Rectal smooth muscle tissue (tissue), 1 donor: ENCODE data around the gene TTC27.
"Not testable (repeated sequence)": the region's sequence is repeated elsewhere in the genome, so short reads cannot be mapped to it uniquely, and the experiment has no call there.

Experiments used
- H3K27ac ChIP-seq: one replicate; pipeline ENCODE4 v1.7.0; 2013; ENCODE audit warnings: low read depth, low read length, inconsistent platforms
- H3K27me3 ChIP-seq: one replicate; pipeline ENCODE4 v1.7.0; 2013; ENCODE audit warnings: low read length; ENCODE audit not compliant: control insufficient read depth, insufficient read depth
- H3K36me3 ChIP-seq: one replicate; pipeline ENCODE4 v1.7.0; 2013; ENCODE audit warnings: low read length; ENCODE audit not compliant: control insufficient read depth, insufficient read depth
- H3K4me1 ChIP-seq: one replicate; pipeline ENCODE4 v1.7.0; 2013; ENCODE audit warnings: low read length; ENCODE audit not compliant: control insufficient read depth, insufficient read depth
- H3K4me3 ChIP-seq: one replicate; pipeline ENCODE4 v1.7.0; 2013; ENCODE audit warnings: low read length
- H3K9ac ChIP-seq: one replicate; pipeline ENCODE4 v1.7.0; 2013; ENCODE audit warnings: low read length

The TTC27 gene

GRCh38 chr2:32838418-32838817 lies 210.6 kb downstream of the TTC27 start:
- H3K27me3 ChIP-seq, result no peaks in the 10 kb centered on the region
- no peaks in the 10 kb centered on the region for H3K4me1 ChIP-seq
- H3K27ac ChIP-seq, result no peak overlapping the region
- no peak overlapping the region for H3K9ac ChIP-seq
- H3K4me3 ChIP-seq, result no peak overlapping the region
- H3K36me3 ChIP-seq, result no peaks in the 10 kb centered on the region

- H3K4me3 ChIP-seq, result no peak overlapping the region
- H3K9ac ChIP-seq, result no peak overlapping the region
- H3K36me3 ChIP-seq, result no peaks in the 10 kb centered on the region
- H3K27me3 ChIP-seq, result no peaks in the 10 kb centered on the region
- H3K27ac ChIP-seq, result no peak overlapping the region
- H3K4me1 ChIP-seq, result no peaks in the 10 kb centered on the region
Measured at GRCh38 chr2:32838949-32839348, 211.1 kb downstream of the TTC27 start.

- Histone ChIP-seq H3K4me1 (no peaks in the 10 kb centered on the region), H3K27me3 (no peaks in the 10 kb centered on the region), H3K9ac (no peak overlapping the region), H3K4me3 (no peak overlapping the region), H3K36me3 (no peaks in the 10 kb centered on the region), H3K27ac (no peak overlapping the region)
Measured at GRCh38 chr2:32841931-32842898, 214.4 kb downstream of the TTC27 start.

DNA sequence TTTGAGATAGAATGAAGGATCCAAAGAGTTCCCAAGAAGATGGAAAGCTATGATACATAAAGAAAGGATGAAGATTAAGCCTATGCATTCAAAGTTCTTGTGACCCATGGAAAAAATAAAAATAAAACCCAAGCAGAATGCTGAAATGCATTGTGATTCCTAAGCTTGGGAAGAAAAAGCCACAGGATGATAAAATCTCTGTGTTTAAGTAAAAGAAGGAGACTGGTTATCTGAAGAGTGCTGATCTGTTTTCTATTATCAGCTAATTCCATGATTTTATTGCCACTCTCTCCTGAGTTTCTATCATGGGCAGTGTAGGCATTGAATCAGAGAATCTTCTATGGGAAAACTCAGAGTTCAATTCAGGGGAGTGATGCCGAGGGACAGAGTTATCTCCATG lies 215.8 kb downstream of the TTC27 start:
- Histone ChIP-seq H3K9ac (no peak overlapping the region), H3K4me3 (no peak overlapping the region), H3K36me3 (no peaks in the 10 kb centered on the region), H3K27ac (no peak overlapping the region), H3K27me3 (no peaks in the 10 kb centered on the region), H3K4me1 (no peaks in the 10 kb centered on the region)

GRCh38 chr2:32844253-32844652 lies 216.4 kb downstream of the TTC27 start:
- no peak overlapping the region for H3K4me3 ChIP-seq
- H3K4me1 ChIP-seq, result no peaks in the 10 kb centered on the region
- H3K9ac ChIP-seq, result no peak overlapping the region

DNA sequence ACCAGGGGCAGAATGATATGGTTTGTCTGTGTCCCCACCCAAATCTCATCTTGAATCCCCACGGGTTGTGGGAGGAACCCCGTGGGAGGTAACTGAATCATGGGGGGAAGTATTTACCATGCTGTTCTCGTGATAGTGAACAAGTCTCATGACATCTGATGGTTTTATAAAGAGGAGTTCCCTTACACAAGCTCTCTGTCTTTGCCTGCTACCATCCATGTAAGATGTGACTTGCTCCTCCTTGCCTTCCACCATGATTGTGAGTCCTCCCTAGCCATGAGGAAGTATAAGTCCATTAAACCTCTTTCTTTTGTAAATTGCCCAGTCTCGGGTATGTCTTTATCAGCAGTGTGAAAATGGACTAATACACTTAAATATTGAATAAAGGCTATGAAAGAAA lies 218.4 kb downstream of the TTC27 start:
- H3K36me3 ChIP-seq, H3K4me1 ChIP-seq, H3K27ac ChIP-seq, H3K27me3 ChIP-seq, H3K9ac ChIP-seq, H3K4me3 ChIP-seq: not testable (repeated sequence)

More at GRCh38 chr2:32844253-32844652, 216.4 kb downstream of the TTC27 start:
- Histone ChIP-seq H3K27me3 (no peaks in the 10 kb centered on the region), H3K27ac (no peak overlapping the region), H3K36me3 (no peaks in the 10 kb centered on the region)

DNA sequence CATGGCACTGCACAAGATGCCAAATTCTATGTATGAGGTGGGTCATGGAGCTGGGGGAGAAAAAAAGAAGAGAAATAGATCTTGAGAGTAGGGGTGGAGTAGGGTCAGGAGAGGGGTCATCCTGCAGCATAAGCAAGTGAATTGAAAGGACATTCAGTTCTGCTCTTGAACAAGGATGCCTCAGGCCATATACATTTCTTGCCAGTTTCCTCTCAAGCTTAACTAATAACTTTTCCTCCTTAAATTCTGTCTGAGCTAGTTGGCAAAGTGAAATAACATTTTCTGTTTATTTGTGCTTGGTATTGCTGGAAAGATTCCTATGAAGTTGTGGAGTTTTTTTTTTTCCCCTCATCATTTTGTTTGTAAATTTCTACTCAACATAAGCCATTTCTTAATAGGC lies 219.9 kb downstream of the TTC27 start:
- Histone ChIP-seq H3K9ac (no peak overlapping the region), H3K36me3 (no peaks in the 10 kb centered on the region), H3K4me3 (no peak overlapping the region), H3K27me3 (no peaks in the 10 kb centered on the region), H3K4me1 (no peaks in the 10 kb centered on the region), H3K27ac (no peak overlapping the region)

GRCh38 chr2:32849456-32850194 lies 221.8 kb downstream of the TTC27 start:
- Histone ChIP-seq H3K27ac (no peak overlapping the region), H3K4me1 (no peaks in the 10 kb centered on the region), H3K9ac (no peak overlapping the region), H3K27me3 (no peaks in the 10 kb centered on the region), H3K36me3 (no peaks in the 10 kb centered on the region), H3K4me3 (no peak overlapping the region)

GRCh38 chr2:32851777-32852439 lies 224.1 kb downstream of the TTC27 start:
- Histone ChIP-seq H3K4me3 (no peak overlapping the region), H3K27me3 (no peaks in the 10 kb centered on the region), H3K36me3 (no peaks in the 10 kb centered on the region), H3K27ac (no peak overlapping the region), H3K9ac (no peak overlapping the region), H3K4me1 (no peaks in the 10 kb centered on the region)

- Histone ChIP-seq H3K27ac (no peak overlapping the region), H3K36me3 (no peaks in the 10 kb centered on the region), H3K4me3 (no peak overlapping the region), H3K27me3 (no peaks in the 10 kb centered on the region), H3K9ac (no peak overlapping the region), H3K4me1 (no peaks in the 10 kb centered on the region)
Measured at GRCh38 chr2:32852856-32853255, 225.0 kb downstream of the TTC27 start.

DNA sequence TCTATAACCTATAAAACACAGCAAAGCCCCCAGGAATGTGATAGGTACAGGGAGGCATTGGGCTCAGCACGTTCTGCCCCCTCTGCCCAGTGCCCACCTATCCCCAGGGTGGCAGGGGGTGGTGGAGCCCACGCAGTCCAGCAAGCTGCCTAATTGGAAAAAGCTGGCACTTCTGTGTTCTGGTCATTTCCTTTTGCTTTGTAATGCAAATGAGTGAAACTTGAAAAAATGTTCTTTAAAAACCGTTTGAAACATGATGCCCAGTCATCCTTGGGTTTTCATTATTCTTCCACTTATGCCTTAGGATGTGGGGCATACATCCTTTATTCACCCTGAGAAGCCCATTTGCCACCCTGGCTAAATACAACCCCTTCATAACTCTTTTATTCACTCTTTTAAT lies 229.0 kb downstream of the TTC27 start:
- Histone ChIP-seq H3K27ac (no peak overlapping the region), H3K4me3 (no peak overlapping the region), H3K9ac (no peak overlapping the region), H3K36me3 (no peaks in the 10 kb centered on the region), H3K4me1 (no peaks in the 10 kb centered on the region), H3K27me3 (no peaks in the 10 kb centered on the region)

DNA sequence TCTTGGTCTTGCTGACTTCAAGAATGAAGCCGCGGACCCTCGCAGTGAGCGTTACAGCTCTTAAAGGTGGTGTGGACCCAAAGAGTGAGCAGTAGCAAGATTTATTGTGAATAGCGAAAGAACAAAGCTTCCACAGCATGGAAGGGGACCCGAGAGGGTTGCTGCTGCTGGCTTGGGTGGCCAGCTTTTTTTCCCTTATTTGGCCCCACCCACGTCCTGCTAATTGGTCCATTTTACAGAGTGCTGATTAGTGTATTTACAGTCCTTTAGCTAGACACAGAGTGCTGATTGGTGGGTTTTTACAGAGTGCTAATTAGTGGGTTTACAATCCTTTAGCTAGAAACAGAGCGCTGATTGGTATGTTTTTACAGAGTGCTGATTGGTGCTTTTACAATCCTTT lies 230.9 kb downstream of the TTC27 start:
- no peak overlapping the region for H3K27ac ChIP-seq
- no peak overlapping the region for H3K4me3 ChIP-seq
- no peak overlapping the region for H3K9ac ChIP-seq
- H3K4me1 ChIP-seq, result no peaks in the 10 kb centered on the region
- no peaks in the 10 kb centered on the region for H3K36me3 ChIP-seq
- H3K27me3 ChIP-seq, result no peaks in the 10 kb centered on the region
